ENCODE results near the gene IL32. TPM values are rescaled to one million over a fixed set of nuclear protein-coding genes. Genes with fewer than 3 reads are reported as not detected.

Gene IL32
- total RNA-seq, 3 donors from 2014 or later: 585 to 715 (median 696) TPM

- Mint-ChIP-seq H3K4me1 (ENCODE audit: low read depth) (peaks cover 34% of the 10 kb centered on the region), H3K4me3 (no peak overlapping the region), H3K27me3 (ENCODE audit: low read depth) (no peaks in the 10 kb centered on the region), H3K36me3 (ENCODE audit: insufficient read depth) (no peaks in the 10 kb centered on the region), H3K9me3 (no peaks in the 10 kb centered on the region)
- DNase-seq (no peak), ATAC-seq (no peak)
These were observed 27.1 kb downstream of the IL32 start for GRCh38 chr16:3092501-3092941.

- peaks cover 24% of the 10 kb centered on the region for H3K4me1 Mint-ChIP-seq (ENCODE audit: low read depth)
- no peak overlapping the region for H3K4me3 Mint-ChIP-seq
- H3K27me3 Mint-ChIP-seq (ENCODE audit: low read depth): no peaks in the 10 kb centered on the region
- DNase-seq (peak; percentile 43), ATAC-seq (peak; percentile 42 to 52)
- no peaks in the 10 kb centered on the region for H3K9me3 Mint-ChIP-seq
- no peaks in the 10 kb centered on the region for H3K36me3 Mint-ChIP-seq (ENCODE audit: insufficient read depth)
These were observed 29.0 kb downstream of the IL32 start for GRCh38 chr16:3094289-3095027.

- DNase-seq (peak; percentile 48), ATAC-seq (peak; percentile 62 to 63)
- H3K9me3 Mint-ChIP-seq: no peaks in the 10 kb centered on the region
- no peaks in the 10 kb centered on the region for H3K27me3 Mint-ChIP-seq (ENCODE audit: low read depth)
- no peaks in the 10 kb centered on the region for H3K36me3 Mint-ChIP-seq (ENCODE audit: insufficient read depth)
- no peak overlapping the region for H3K4me3 Mint-ChIP-seq
- H3K4me1 Mint-ChIP-seq (ENCODE audit: low read depth): peaks cover 30% of the 10 kb centered on the region
These were observed 30.4 kb downstream of the IL32 start for GRCh38 chr16:3095869-3096268.

GRCh38 chr16:3096362-3096761, 30.9 kb downstream of the IL32 start:
- Mint-ChIP-seq H3K4me1 (ENCODE audit: low read depth) (peaks cover 30% of the 10 kb centered on the region), H3K9me3 (no peaks in the 10 kb centered on the region), H3K27me3 (ENCODE audit: low read depth) (no peaks in the 10 kb centered on the region), H3K36me3 (ENCODE audit: insufficient read depth) (no peaks in the 10 kb centered on the region), H3K4me3 (no peak overlapping the region)
- no peak for DNase-seq
- no peak for ATAC-seq

GRCh38 chr16:3097266-3097665, 31.8 kb downstream of the IL32 start:
- Mint-ChIP-seq H3K9me3 (no peaks in the 10 kb centered on the region), H3K27me3 (ENCODE audit: low read depth) (no peaks in the 10 kb centered on the region), H3K4me1 (ENCODE audit: low read depth) (peaks cover 34% of the 10 kb centered on the region), H3K4me3 (no peak overlapping the region), H3K36me3 (ENCODE audit: insufficient read depth) (no peaks in the 10 kb centered on the region)
- ATAC-seq (no peak), DNase-seq (no peak)

GRCh38 chr16:3098459-3099394, 33.3 kb downstream of the IL32 start, which contains the start of gene ZSCAN10:
ZSCAN10 (minus strand) TSS chr16:3099294; CDS start chr16:3092937, 6,357 bp downstream.
- H3K4me3 Mint-ChIP-seq: peak within 1 kb of the TSS; percentile 70
- peaks cover 39% of the 10 kb centered on the region for H3K4me1 Mint-ChIP-seq (ENCODE audit: low read depth)
- DNase-seq: no peak
- no peaks in the 10 kb centered on the region for H3K27me3 Mint-ChIP-seq (ENCODE audit: low read depth)
- no peaks in the 10 kb centered on the region for H3K36me3 Mint-ChIP-seq (ENCODE audit: insufficient read depth)
- no peak for ATAC-seq
- H3K9me3 Mint-ChIP-seq: no peaks in the 10 kb centered on the region

GRCh38 chr16:3099395-3099731, 33.9 kb downstream of the IL32 start:
- DNase-seq (no peak), ATAC-seq (no peak)
- Mint-ChIP-seq H3K4me3 (no peak overlapping the region), H3K27me3 (ENCODE audit: low read depth) (no peaks in the 10 kb centered on the region), H3K9me3 (no peaks in the 10 kb centered on the region), H3K4me1 (ENCODE audit: low read depth) (peaks cover 39% of the 10 kb centered on the region), H3K36me3 (ENCODE audit: insufficient read depth) (no peaks in the 10 kb centered on the region)

- Mint-ChIP-seq H3K36me3 (ENCODE audit: insufficient read depth) (no peaks in the 10 kb centered on the region), H3K27me3 (ENCODE audit: low read depth) (no peaks in the 10 kb centered on the region), H3K4me1 (ENCODE audit: low read depth) (peaks cover 36% of the 10 kb centered on the region), H3K9me3 (no peaks in the 10 kb centered on the region), H3K4me3 (peak overlapping the region; percentile 70)
- ATAC-seq (peak; percentile 89 to 92), DNase-seq (peak; percentile 92)
These were observed 34.5 kb downstream of the IL32 start for GRCh38 chr16:3099732-3100499.

- peak; percentile 22 for DNase-seq
- peak overlapping the region; percentile 78 for H3K4me3 Mint-ChIP-seq
- H3K9me3 Mint-ChIP-seq: no peaks in the 10 kb centered on the region
- H3K4me1 Mint-ChIP-seq (ENCODE audit: low read depth): peaks cover 32% of the 10 kb centered on the region
- no peak for ATAC-seq
- H3K36me3 Mint-ChIP-seq (ENCODE audit: insufficient read depth): no peaks in the 10 kb centered on the region
- H3K27me3 Mint-ChIP-seq (ENCODE audit: low read depth): no peaks in the 10 kb centered on the region
These were observed 35.8 kb downstream of the IL32 start for GRCh38 chr16:3101018-3101840.

- peak overlapping the region; percentile 78 for H3K4me3 Mint-ChIP-seq
- no peak for DNase-seq
- no peaks in the 10 kb centered on the region for H3K36me3 Mint-ChIP-seq (ENCODE audit: insufficient read depth)
- ATAC-seq: no peak
- no peaks in the 10 kb centered on the region for H3K27me3 Mint-ChIP-seq (ENCODE audit: low read depth)
- H3K4me1 Mint-ChIP-seq (ENCODE audit: low read depth): peaks cover 35% of the 10 kb centered on the region
- H3K9me3 Mint-ChIP-seq: no peaks in the 10 kb centered on the region
These were observed 36.5 kb downstream of the IL32 start for GRCh38 chr16:3101841-3102470.

- ATAC-seq (peak; percentile 94), DNase-seq (peak; percentile 87)
- H3K27me3 Mint-ChIP-seq (ENCODE audit: low read depth): no peaks in the 10 kb centered on the region
- no peaks in the 10 kb centered on the region for H3K9me3 Mint-ChIP-seq
- H3K36me3 Mint-ChIP-seq (ENCODE audit: insufficient read depth): no peaks in the 10 kb centered on the region
- peak overlapping the region; percentile 83 for H3K4me3 Mint-ChIP-seq
- H3K4me1 Mint-ChIP-seq (ENCODE audit: low read depth): peaks cover 24% of the 10 kb centered on the region
These were observed 40.9 kb downstream of the IL32 start for GRCh38 chr16:3106205-3106928.

- Mint-ChIP-seq H3K36me3 (ENCODE audit: insufficient read depth) (peaks cover 4% of the 10 kb centered on the region), H3K9me3 (no peaks in the 10 kb centered on the region), H3K27me3 (ENCODE audit: low read depth) (peaks cover 7% of the 10 kb centered on the region), H3K4me1 (ENCODE audit: low read depth) (peaks cover 2% of the 10 kb centered on the region), H3K4me3 (no peak within 1 kb of the TSS)
- DNase-seq (no peak), ATAC-seq (no peak)
These were observed 46.8 kb downstream of the IL32 start, which contains the start of gene ZNF205 for GRCh38 chr16:3112058-3112880. ZNF205 (plus strand) TSS chr16:3112586; CDS start chr16:3113431, 845 bp downstream.
